IMR-90 (cell line): ENCODE measurements around the gene RAB11FIP3. TPM values are rescaled to one million over a fixed set of nuclear protein-coding genes. Genes with fewer than 3 reads are reported as not detected.

ENCODE experiments used
- ATAC-seq: fragments of 200-7000 bp; cut with Tn5 transposase; 2 replicates; pipeline ENCODE4 v1.9.1; 2020; ENCODE audit warnings: low read depth, mild to moderate bottlenecking, moderate library complexity
- BruUV-seq: library from RNA; stranded (reverse); fragments of 400-500 nt; replicated peaks from 2 replicates; lab custom pipeline; 2021; lab: Mats Ljungman, UMichigan
- CTCF ChIA-PET: fragments of 300-600 bp; formaldehyde crosslinking; extraction: SDS; loops from one replicate; lab custom pipeline; 2021; ENCODE audit warnings: antibody characterized with exemption; lab: Yijun Ruan, JAX
- POLR2A ChIA-PET: fragments of 300-600 bp; sonication (Branson Sonifier 250); formaldehyde crosslinking; loops from one replicate; lab custom pipeline; 2022; ENCODE audit warnings: antibody characterized with exemption; ENCODE audit not compliant: unreplicated experiment; lab: Charles Lee
- DNase-seq: peaks from one replicate; pipeline ENCODE4 v3.0.0; 2013
- H2AFZ ChIP-seq: replicated peaks from 2 replicates; pipeline ENCODE3; 2013; ENCODE audit warnings: low read length, mild to moderate bottlenecking; ENCODE audit not compliant: poor library complexity
- H2AK5ac ChIP-seq: 2 replicates; pipeline ENCODE4 v1.6.1; 2013; ENCODE audit warnings: low read depth, low read length, inconsistent platforms
- H2AK9ac ChIP-seq: replicated peaks from 2 replicates; pipeline ENCODE3; 2013; ENCODE audit warnings: mild to moderate bottlenecking, low read depth, low read length, moderate library complexity; ENCODE audit not compliant: poor library complexity
- H2BK120ac ChIP-seq: 2 replicates; pipeline ENCODE4 v1.6.1; 2013; ENCODE audit warnings: low read depth, low read length, inconsistent platforms
- H2BK15ac ChIP-seq: 3 replicates; pipeline ENCODE4 v1.6.1; 2013; ENCODE audit warnings: low read depth, low read length, inconsistent platforms
- H2BK20ac ChIP-seq: 2 replicates; pipeline ENCODE4 v1.6.1; 2013; ENCODE audit warnings: low read depth, mild to moderate bottlenecking, inconsistent platforms, low read length, moderate library complexity
- H2BK5ac ChIP-seq: 2 replicates; pipeline ENCODE4 v1.6.1; 2013; ENCODE audit warnings: mild to moderate bottlenecking, low read depth, low read length, inconsistent platforms; ENCODE audit not compliant: poor library complexity, severe bottlenecking
- H3K14ac ChIP-seq: replicated peaks from 2 replicates; pipeline ENCODE4 v1.6.1; 2013; ENCODE audit warnings: low read depth, low read length, inconsistent platforms
- H3K18ac ChIP-seq: 2 replicates; pipeline ENCODE4 v1.6.1; 2013; ENCODE audit warnings: low read depth, low read length, control low read depth
- H3K23ac ChIP-seq: 2 replicates; pipeline ENCODE4 v1.6.1; 2013; ENCODE audit warnings: low read depth, low read length, inconsistent platforms
- H3K27ac ChIP-seq: 2 replicates; pipeline ENCODE4 v1.5.1; 2013; ENCODE audit warnings: mild to moderate bottlenecking, control low read depth, low read length; ENCODE audit not compliant: insufficient read depth
- H3K27me3 ChIP-seq: 2 replicates; pipeline ENCODE4 v1.6.1; 2013; ENCODE audit warnings: low read length; ENCODE audit not compliant: control insufficient read depth, insufficient read depth
- H3K36me3 ChIP-seq: 2 replicates; pipeline ENCODE4 v1.6.1; 2013; ENCODE audit warnings: low read length, mixed read lengths; ENCODE audit not compliant: control insufficient read depth, insufficient read depth
- H3K4ac ChIP-seq: 2 replicates; pipeline ENCODE4 v1.6.1; 2013; ENCODE audit warnings: low read depth, low read length, inconsistent platforms
- H3K4me1 ChIP-seq: 2 replicates; pipeline ENCODE4 v1.6.1; 2013; ENCODE audit warnings: low read length, mixed read lengths; ENCODE audit not compliant: control insufficient read depth, insufficient read depth
- H3K4me2 ChIP-seq: 2 replicates; pipeline ENCODE4 v1.6.1; 2013; ENCODE audit warnings: low read depth, mild to moderate bottlenecking, control low read depth, low read length, moderate library complexity
- H3K4me3 ChIP-seq: 2 replicates; pipeline ENCODE4 v1.5.1; 2013; ENCODE audit warnings: low read depth, mild to moderate bottlenecking, control low read depth, low read length, moderate library complexity; ENCODE audit not compliant: insufficient read depth
- H3K56ac ChIP-seq: 2 replicates; pipeline ENCODE4 v1.6.1; 2013; ENCODE audit warnings: low read length, inconsistent platforms; ENCODE audit not compliant: insufficient read depth; ENCODE audit errors: extremely low read depth
- H3K79me1 ChIP-seq, 2 experiments: 2 replicates each; pipeline ENCODE4 v1.6.1; 2013; ENCODE audit warnings: low read length in 2 of 2, inconsistent platforms in 1 of 2, low read depth in 1 of 2
- H3K9ac ChIP-seq: 2 replicates; pipeline ENCODE4 v1.6.1; 2013; ENCODE audit warnings: low read depth, low read length, control low read depth
- H3K9me1 ChIP-seq: 2 replicates; pipeline ENCODE4 v1.6.1; 2013; ENCODE audit warnings: low read length, inconsistent platforms; ENCODE audit not compliant: insufficient read depth
- H3K9me3 ChIP-seq: 2 replicates; pipeline ENCODE4 v1.6.1; 2013; ENCODE audit warnings: low read length; ENCODE audit not compliant: control insufficient read depth, insufficient read depth
- H4K20me1 ChIP-seq: 2 replicates; pipeline ENCODE4 v1.6.1; 2013; ENCODE audit warnings: low read length, inconsistent platforms; ENCODE audit not compliant: insufficient read depth
- H4K5ac ChIP-seq: 2 replicates; pipeline ENCODE4 v1.6.1; 2013; ENCODE audit warnings: mild to moderate bottlenecking, low read depth, low read length, control low read depth
- H4K8ac ChIP-seq, 2 experiments: 2 replicates each; pipeline ENCODE4 v1.6.1; 2013; ENCODE audit warnings: low read depth in 2 of 2, low read length in 2 of 2, control low read depth in 1 of 2, inconsistent platforms in 1 of 2
- H4K91ac ChIP-seq: 2 replicates; pipeline ENCODE4 v1.6.1; 2013; ENCODE audit warnings: low read depth, low read length, inconsistent platforms; ENCODE audit not compliant: insufficient read depth
- BHLHE40 ChIP-seq: fragments of 150-350 bp; IDR thresholded peaks from 2 replicates; pipeline ENCODE4 v1.6.1; 2016; ENCODE audit warnings: mild to moderate bottlenecking, low read depth, low read length
- FOS ChIP-seq: fragments of 150-350 bp; IDR thresholded peaks from 2 replicates; pipeline ENCODE4 v1.6.1; 2016; ENCODE audit warnings: low read depth, low read length
- MAFK ChIP-seq: IDR thresholded peaks from 2 replicates; pipeline ENCODE4 v1.6.1; 2012; ENCODE audit warnings: low read depth, low read length, improper control_type of control experiment
- MXI1 ChIP-seq: IDR thresholded peaks from 2 replicates; pipeline ENCODE4 v1.6.1; 2012; ENCODE audit warnings: low read depth, mild to moderate bottlenecking, low read length, moderate library complexity, borderline replicate concordance
- WGBS, 2 experiments: methylation state at CpG; one replicate each; pipeline versions ENCODE4 v1.1.5 to v1.1.7; 2013; ENCODE audit warnings: missing lambda C conversion rate in 2 of 2; ENCODE audit not compliant: insufficient read length in 1 of 2; ENCODE audit errors: extremely low coverage in 2 of 2; 5-methylcytosine and 5-hydroxymethylcytosine counted together
- dilution Hi-C: fragments of 300-500 bp; cut with HindIII; formaldehyde crosslinking; loops from one replicate; pipeline ENCODE4 v1.14.3; 2018; ENCODE audit warnings: low sequenced_read_pairs; ENCODE audit not compliant: unreplicated experiment
- in situ Hi-C: fragments of 300-500 bp; cut with MboI; formaldehyde crosslinking; loops from 3 replicates; pipeline ENCODE4 v1.14.3; 2019; ENCODE audit warnings: low sequenced_read_pairs, inconsistent platforms, mixed read lengths
- intact Hi-C: fragments of 100-400 bp; cut with micrococcal nuclease; formaldehyde crosslinking; loops from 2 replicates; pipeline ENCODE4 v1.10.0; 2022
- polyA plus RNA-seq, 3 experiments: library from polyadenylated mRNA; depleted of rRNA; stranded (reverse); fragments of >200 nt; gene quantifications; 2 replicates each; pipeline ENCODE4 v1.2.3, GENCODE V29; 2012; ENCODE audit warnings: low replicate concordance in 1 of 3
- total RNA-seq: library from RNA; depleted of rRNA; stranded (reverse); fragments of >200 nt; gene quantifications from 2 replicates; pipeline ENCODE4 v1.2.3, GENCODE V29; 2012

RAB11FIP3 gene
- total and polyA plus RNA-seq, 2 of the 4 experiments (the other 2 are of a cell fraction), result 7.5 to 22.5 TPM

DNA sequence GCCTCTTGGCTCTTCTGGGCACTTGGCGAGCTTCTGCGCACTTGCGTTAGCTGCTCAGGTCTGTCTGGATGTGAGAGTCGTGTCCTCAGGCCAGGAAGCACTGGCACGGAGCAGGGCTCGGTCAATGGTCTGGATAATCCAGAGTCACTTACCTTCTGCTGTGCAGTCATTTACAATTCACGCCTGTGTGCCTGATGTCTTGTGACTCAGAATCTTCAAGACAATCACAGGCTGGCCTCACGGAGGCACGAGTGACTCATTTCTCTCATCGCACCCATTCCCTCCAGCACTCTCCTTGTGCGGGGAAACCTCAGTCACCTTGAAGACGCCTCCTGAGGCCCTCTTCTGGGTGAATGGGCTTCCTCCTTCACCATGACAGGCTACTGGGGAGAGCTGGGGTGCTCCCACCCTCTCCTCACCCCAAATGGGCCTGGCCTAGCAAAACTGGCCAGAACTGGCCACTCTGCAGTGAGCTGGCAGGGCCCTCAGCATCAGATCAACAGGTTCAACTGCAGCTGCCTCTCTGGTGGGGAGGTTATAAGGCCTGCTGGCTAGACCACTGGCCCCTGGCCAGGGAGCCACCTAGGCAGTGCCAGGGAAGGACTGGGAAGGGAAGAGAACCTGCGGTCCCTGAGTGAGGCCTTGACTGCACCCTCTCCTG lies 100.2 kb downstream of the RAB11FIP3 start:
- in situ Hi-C loops (no loop called here), intact Hi-C loops (loop anchor here (2.0 to 5.0 kb wide), 3 partner anchors 101 to 123 kb away; partner anchors contain the start of genes DECR2, METTL26 and RAB11FIP3), dilution Hi-C loops (no loop called here)
- H3K23ac ChIP-seq, result 0 out of 2 replicates have a peak overlapping the region, but pooled peaks have one; percentile 87
- ChIA-PET CTCF (no interaction called here), POLR2A (no interaction called here)
- H3K18ac ChIP-seq, result no peak overlapping the region
- peak overlapping the region in 1 of 2 experiments; percentile 1; a peak in 1 of 4 replicates for H4K8ac ChIP-seq
- ATAC-seq (peak; percentile 7), DNase-seq (peak; percentile 92)
- no peak overlapping the region for H4K5ac ChIP-seq
- no peak overlapping the region for H2AFZ ChIP-seq
- H3K36me3 ChIP-seq, result peaks cover 13% of the 10 kb centered on the region
- no TSS peak for BruUV-seq
- H4K20me1 ChIP-seq, result peaks cover 60% of the 10 kb centered on the region
- H3K4ac ChIP-seq, result peak overlapping the region; percentile 13
- H3K4me2 ChIP-seq, result peak overlapping the region; percentile 98
- H2BK120ac ChIP-seq, result no peak overlapping the region
- 20% methylated on average over 7 of the region's 13 CpGs; no CpG with 5 or more reads in 1 of the 2 experiments for WGBS, 2 experiments
- H3K9me1 ChIP-seq, result peaks cover 3% of the 10 kb centered on the region; the same call in 1 of the 2 replicates
- H3K4me3 ChIP-seq, result no peak overlapping the region
- H4K91ac ChIP-seq, result no peak overlapping the region
- no peaks in the 10 kb centered on the region for H3K27me3 ChIP-seq
- H2AK9ac ChIP-seq, result peak overlapping the region; percentile 92
- no peak overlapping the region for H2BK20ac ChIP-seq
- peak; percentile 91 for TF ChIP-seq BHLHE40
- no peak for TF ChIP-seq MAFK
- TF ChIP-seq FOS, result peak; percentile 87
- TF ChIP-seq MXI1, result 0 out of 2 replicates have a peak, but pooled peaks have one; percentile 33
- H3K9ac ChIP-seq, result peak overlapping the region; percentile 87; the same call in 1 of the 2 replicates
- peak overlapping the region; percentile 28 for H3K27ac ChIP-seq
- H3K9me3 ChIP-seq, result no peaks in the 10 kb centered on the region
- peak overlapping the region; percentile 40 for H2BK5ac ChIP-seq
- H3K79me1 ChIP-seq, result peaks cover 8 to 67% of the 10 kb centered on the region in 2 experiments; a peak in 2 of 4 replicates
- H2BK15ac ChIP-seq, result no peak overlapping the region
- peaks cover 21% of the 10 kb centered on the region for H3K4me1 ChIP-seq
- H2AK5ac ChIP-seq, result peak overlapping the region; percentile 91
- H3K14ac ChIP-seq, result 0 out of 2 replicates have a peak overlapping the region, but pooled peaks have one; percentile 8
- no peak overlapping the region for H3K56ac ChIP-seq
